Caco-2 (cell line): Measurements from ENCODE around the gene VAV2. TPM values are rescaled to one million over a fixed set of nuclear protein-coding genes. Genes with fewer than 3 reads are reported as not detected.

ENCODE experiments used
- BruUV-seq: library from RNA; stranded (reverse); fragments of 400-500 nt; replicated peaks from 2 replicates; lab custom pipeline; 2021; lab: Mats Ljungman, UMichigan
- CTCF ChIA-PET: fragments of 300-600 bp; sonication (Branson Sonifier 250); formaldehyde crosslinking; loops from one replicate; lab custom pipeline; 2022; ENCODE audit warnings: antibody characterized with exemption; lab: Charles Lee
- POLR2A ChIA-PET: fragments of 300-600 bp; sonication (Branson Sonifier 250); formaldehyde crosslinking; loops from one replicate; lab custom pipeline; 2022; ENCODE audit warnings: antibody characterized with exemption; lab: Charles Lee
- DNase-seq, 2 experiments: peaks; one replicate each; pipeline versions ENCODE4 v3.0.0 to v3.0.0-alpha.2; 2020 to 2022
- H3K27me3 ChIP-seq: replicated peaks from 2 replicates; pipeline ENCODE4 v1.6.0; 2011; ENCODE audit warnings: low read length; ENCODE audit not compliant: control insufficient read depth, insufficient read depth
- H3K36me3 ChIP-seq: 2 replicates; pipeline ENCODE4 v1.5.1; 2011; ENCODE audit warnings: low read length; ENCODE audit not compliant: control insufficient read depth, insufficient read depth
- H3K4me1 ChIP-seq: fragments of 250-450 bp; sonication (Bioruptor Pico); 2 replicates; pipeline ENCODE4 v1.5.1; 2020; ENCODE audit warnings: mild to moderate bottlenecking
- H3K4me3 ChIP-seq: 2 replicates; pipeline ENCODE4 v1.5.1; 2011; ENCODE audit warnings: low read depth, mild to moderate bottlenecking, control low read depth, low read length
- H3K9me3 ChIP-seq: fragments of 250-450 bp; sonication (Bioruptor Pico); 2 replicates; pipeline ENCODE4 v1.5.1; 2020; ENCODE audit warnings: mild to moderate bottlenecking, moderate library complexity
- H3K27ac Mint-ChIP-seq: one replicate; pipeline ENCODE4 v1.8.0; 2022; ENCODE audit warnings: mixed read lengths; ENCODE audit not compliant: unreplicated experiment
- H3K27me3 Mint-ChIP-seq: one replicate; pipeline ENCODE4 v1.8.0; 2022; ENCODE audit warnings: mixed read lengths; ENCODE audit not compliant: insufficient read depth, unreplicated experiment
- H3K36me3 Mint-ChIP-seq: one replicate; pipeline ENCODE4 v1.8.0; 2022; ENCODE audit warnings: mild to moderate bottlenecking, mixed read lengths; ENCODE audit not compliant: insufficient read depth, unreplicated experiment
- H3K4me1 Mint-ChIP-seq: one replicate; pipeline ENCODE4 v1.8.0; 2022; ENCODE audit warnings: low read depth, mixed read lengths; ENCODE audit not compliant: unreplicated experiment
- H3K4me3 Mint-ChIP-seq: one replicate; pipeline ENCODE4 v1.8.0; 2022; ENCODE audit warnings: mild to moderate bottlenecking, moderate library complexity, mixed read lengths; ENCODE audit not compliant: unreplicated experiment
- H3K9me3 Mint-ChIP-seq: one replicate; pipeline ENCODE4 v1.8.0; 2022; ENCODE audit warnings: mixed read lengths; ENCODE audit not compliant: unreplicated experiment
- intact Hi-C: fragments of 100-400 bp; cut with micrococcal nuclease; formaldehyde crosslinking; loops from one replicate; pipeline ENCODE4 v1.10.0; 2022; ENCODE audit not compliant: unreplicated experiment
- total RNA-seq: library from RNA; stranded (reverse); gene quantifications from 2 replicates; pipeline ENCODE4 v1.2.3, GENCODE V29; 2022
- TF ChIP-seq, protein P1 (sequence below), 2 experiments: fragments of 200-600 bp in 1 of 2; IDR thresholded peaks; 1 replicate in 1 of 2; 2 replicates in 1 of 2; pipeline versions ENCODE4 v1.5.1 to v1.8.0; 2011 to 2022; ENCODE audit warnings: antibody characterized with exemption in 1 of 2, control low read depth in 1 of 2, inconsistent platforms in 1 of 2, low read depth in 1 of 2, low read length in 1 of 2, mild to moderate bottlenecking in 1 of 2, moderate library complexity in 1 of 2; ENCODE audit not compliant: insufficient read depth in 1 of 2, severe bottlenecking in 1 of 2, unreplicated experiment in 1 of 2

The VAV2 gene
- total RNA-seq, 1 experiment from 2014 or later, result 55.3 TPM

DNA sequence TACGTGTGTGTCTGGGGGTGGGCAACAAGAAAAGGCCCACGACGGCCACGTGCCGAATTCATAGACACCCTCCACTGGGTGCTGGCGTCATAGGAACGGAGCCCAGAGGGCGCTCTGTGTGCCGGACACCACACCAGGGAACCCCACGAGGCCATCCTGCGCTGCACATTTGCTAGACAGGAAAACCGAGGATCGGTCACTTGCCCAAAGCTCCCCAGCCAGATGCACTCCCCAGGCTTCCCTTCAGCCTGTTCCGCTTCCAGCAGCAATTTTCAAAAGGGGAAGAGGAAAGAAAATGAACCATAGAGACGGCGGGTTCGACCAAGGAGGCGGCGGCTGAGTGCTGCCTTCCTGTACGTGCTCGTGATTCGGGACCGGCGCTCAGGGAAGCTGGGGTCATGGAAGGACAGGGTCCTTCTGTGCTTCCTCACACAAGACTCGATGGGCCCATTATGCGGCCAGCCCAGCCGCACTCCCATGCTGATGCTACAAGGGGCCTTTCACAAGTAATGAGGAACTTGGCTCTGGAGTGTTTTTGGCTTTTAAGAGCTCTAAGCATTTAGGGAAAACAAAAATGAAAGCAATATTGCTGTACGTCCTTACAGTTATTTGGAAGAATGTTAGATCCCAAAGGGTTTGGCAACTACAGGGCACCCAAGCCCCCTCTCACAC is 129.4 kb downstream of the VAV2 start:
- ChIA-PET POLR2A (no interaction called here), CTCF (no interaction called here)
- no peaks in the 10 kb centered on the region for H3K4me1 Mint-ChIP-seq
- intact Hi-C loops, result no loop called here
- H3K27ac Mint-ChIP-seq, result no peak overlapping the region
- peaks cover 54% of the 10 kb centered on the region for H3K36me3 Mint-ChIP-seq
- Histone ChIP-seq H3K36me3 (no peaks in the 10 kb centered on the region; the same call in 1 of the 2 replicates), H3K27me3 (no peaks in the 10 kb centered on the region), H3K9me3 (no peaks in the 10 kb centered on the region), H3K4me3 (no peak overlapping the region), H3K4me1 (no peaks in the 10 kb centered on the region)
- no peak for DNase-seq
- no peak overlapping the region for H3K4me3 Mint-ChIP-seq
- no peaks in the 10 kb centered on the region for H3K27me3 Mint-ChIP-seq
- TF ChIP-seq, protein P1, sequence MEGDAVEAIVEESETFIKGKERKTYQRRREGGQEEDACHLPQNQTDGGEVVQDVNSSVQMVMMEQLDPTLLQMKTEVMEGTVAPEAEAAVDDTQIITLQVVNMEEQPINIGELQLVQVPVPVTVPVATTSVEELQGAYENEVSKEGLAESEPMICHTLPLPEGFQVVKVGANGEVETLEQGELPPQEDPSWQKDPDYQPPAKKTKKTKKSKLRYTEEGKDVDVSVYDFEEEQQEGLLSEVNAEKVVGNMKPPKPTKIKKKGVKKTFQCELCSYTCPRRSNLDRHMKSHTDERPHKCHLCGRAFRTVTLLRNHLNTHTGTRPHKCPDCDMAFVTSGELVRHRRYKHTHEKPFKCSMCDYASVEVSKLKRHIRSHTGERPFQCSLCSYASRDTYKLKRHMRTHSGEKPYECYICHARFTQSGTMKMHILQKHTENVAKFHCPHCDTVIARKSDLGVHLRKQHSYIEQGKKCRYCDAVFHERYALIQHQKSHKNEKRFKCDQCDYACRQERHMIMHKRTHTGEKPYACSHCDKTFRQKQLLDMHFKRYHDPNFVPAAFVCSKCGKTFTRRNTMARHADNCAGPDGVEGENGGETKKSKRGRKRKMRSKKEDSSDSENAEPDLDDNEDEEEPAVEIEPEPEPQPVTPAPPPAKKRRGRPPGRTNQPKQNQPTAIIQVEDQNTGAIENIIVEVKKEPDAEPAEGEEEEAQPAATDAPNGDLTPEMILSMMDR (IDR thresholded peaks at IDR 0.05; ENCODE audit: insufficient read depth in 1 of 2, low read depth in 1 of 2, low read length in 1 of 2, severe bottlenecking in 1 of 2, unreplicated experiment in 1 of 2), result no peak
- H3K9me3 Mint-ChIP-seq, result peaks cover 12% of the 10 kb centered on the region
- no TSS peak for BruUV-seq

DNA sequence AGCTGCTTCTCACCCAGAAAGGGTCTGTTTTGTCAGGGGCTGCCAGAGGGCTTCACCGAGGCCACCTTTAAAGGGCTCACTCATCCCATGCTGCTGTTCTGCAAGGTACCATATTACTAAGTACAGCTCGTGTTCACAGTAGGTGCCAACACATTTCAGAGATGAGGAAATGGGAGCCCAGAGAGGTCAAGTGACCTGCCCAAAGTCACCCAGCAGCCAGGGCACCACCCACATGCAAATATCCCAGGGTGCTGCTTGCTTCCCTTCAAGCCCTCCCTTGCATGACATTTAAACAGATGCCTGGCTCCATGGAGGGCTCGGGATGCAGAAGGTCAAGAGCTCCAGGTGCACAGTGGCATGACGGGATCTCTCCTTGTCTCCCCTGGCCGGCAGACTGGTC is 130.4 kb downstream of the VAV2 start:
- intact Hi-C loops, result no loop called here
- Histone ChIP-seq H3K27me3 (no peaks in the 10 kb centered on the region), H3K9me3 (no peaks in the 10 kb centered on the region), H3K4me1 (peaks cover 6% of the 10 kb centered on the region), H3K36me3 (no peaks in the 10 kb centered on the region; the same call in none of the 2 replicates), H3K4me3 (no peak overlapping the region)
- no peak for DNase-seq
- H3K36me3 Mint-ChIP-seq, result peaks cover 63% of the 10 kb centered on the region
- peaks cover 3% of the 10 kb centered on the region for H3K4me1 Mint-ChIP-seq
- H3K27me3 Mint-ChIP-seq, result no peaks in the 10 kb centered on the region
- peaks cover 12% of the 10 kb centered on the region for H3K9me3 Mint-ChIP-seq
- BruUV-seq, result no TSS peak
- no peak overlapping the region for H3K4me3 Mint-ChIP-seq
- CTCF ChIA-PET, result interaction anchor here (0.7 kb wide), 1 partner anchor 31 kb away, joined by 4 read pairs; no protein-coding TSS in a partner anchor
- POLR2A ChIA-PET, result no interaction called here
- TF ChIP-seq, protein P1 (IDR thresholded peaks at IDR 0.05; ENCODE audit: insufficient read depth in 1 of 2, low read depth in 1 of 2, low read length in 1 of 2, severe bottlenecking in 1 of 2, unreplicated experiment in 1 of 2), result no peak
- no peak overlapping the region for H3K27ac Mint-ChIP-seq

DNA sequence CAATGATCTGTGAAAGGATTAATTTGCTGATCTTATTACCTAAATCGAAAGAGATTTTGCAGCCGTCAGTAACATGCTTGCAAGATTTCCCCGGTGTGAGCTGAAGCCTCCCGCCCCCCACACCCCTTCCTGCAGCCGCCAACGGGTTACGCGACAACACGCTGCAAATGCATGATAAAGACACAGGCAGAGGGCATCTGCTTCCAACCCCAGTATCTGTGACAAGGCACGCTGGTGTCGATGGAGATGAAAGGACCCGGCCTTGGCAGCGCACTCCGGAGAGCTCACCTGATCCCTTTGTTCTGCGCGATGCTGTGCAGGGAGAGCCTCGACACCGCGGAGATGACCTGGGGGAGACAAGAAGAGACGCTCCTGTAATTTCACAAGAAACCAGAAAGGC is 131.0 kb downstream of the VAV2 start:
- H3K9me3 ChIP-seq, result no peaks in the 10 kb centered on the region
- intact Hi-C loops, result no loop called here
- Mint-ChIP-seq H3K27me3 (no peaks in the 10 kb centered on the region), H3K27ac (no peak overlapping the region), H3K4me3 (no peak overlapping the region), H3K9me3 (peaks cover 12% of the 10 kb centered on the region), H3K4me1 (peaks cover 9% of the 10 kb centered on the region), H3K36me3 (peaks cover 65% of the 10 kb centered on the region)
- H3K4me3 ChIP-seq, result no peak overlapping the region
- H3K36me3 ChIP-seq, result peaks cover 2% of the 10 kb centered on the region
- TF ChIP-seq, protein P1 (IDR thresholded peaks at IDR 0.05; ENCODE audit: insufficient read depth in 1 of 2, low read depth in 1 of 2, low read length in 1 of 2, severe bottlenecking in 1 of 2, unreplicated experiment in 1 of 2), result no peak
- CTCF ChIA-PET, result interaction anchor here (0.7 kb wide), 1 partner anchor 32 kb away, joined by 4 read pairs; no protein-coding TSS in a partner anchor
- POLR2A ChIA-PET, result no interaction called here
- no TSS peak for BruUV-seq
- peaks cover 12% of the 10 kb centered on the region for H3K4me1 ChIP-seq
- no peak for DNase-seq
- no peaks in the 10 kb centered on the region for H3K27me3 ChIP-seq
